ENCODE measurements around the gene CNGA2.

GRCh38 chrX:151699746-151700145 lies 34.8 kb upstream of the CNGA2 start:
- TF ChIP-seq, protein P1, sequence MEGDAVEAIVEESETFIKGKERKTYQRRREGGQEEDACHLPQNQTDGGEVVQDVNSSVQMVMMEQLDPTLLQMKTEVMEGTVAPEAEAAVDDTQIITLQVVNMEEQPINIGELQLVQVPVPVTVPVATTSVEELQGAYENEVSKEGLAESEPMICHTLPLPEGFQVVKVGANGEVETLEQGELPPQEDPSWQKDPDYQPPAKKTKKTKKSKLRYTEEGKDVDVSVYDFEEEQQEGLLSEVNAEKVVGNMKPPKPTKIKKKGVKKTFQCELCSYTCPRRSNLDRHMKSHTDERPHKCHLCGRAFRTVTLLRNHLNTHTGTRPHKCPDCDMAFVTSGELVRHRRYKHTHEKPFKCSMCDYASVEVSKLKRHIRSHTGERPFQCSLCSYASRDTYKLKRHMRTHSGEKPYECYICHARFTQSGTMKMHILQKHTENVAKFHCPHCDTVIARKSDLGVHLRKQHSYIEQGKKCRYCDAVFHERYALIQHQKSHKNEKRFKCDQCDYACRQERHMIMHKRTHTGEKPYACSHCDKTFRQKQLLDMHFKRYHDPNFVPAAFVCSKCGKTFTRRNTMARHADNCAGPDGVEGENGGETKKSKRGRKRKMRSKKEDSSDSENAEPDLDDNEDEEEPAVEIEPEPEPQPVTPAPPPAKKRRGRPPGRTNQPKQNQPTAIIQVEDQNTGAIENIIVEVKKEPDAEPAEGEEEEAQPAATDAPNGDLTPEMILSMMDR (IDR thresholded peaks at IDR 0.05; ENCODE audit: insufficient read depth, low read length, poor library complexity, severe bottlenecking) = no peak
- TF ChIP-seq EZH2phosphoT487 (conservative IDR thresholded peaks at IDR 0.05; ENCODE audit: low read length) = no peak
